ENCODE results near the gene MSX2. TPM values are rescaled to one million over a fixed set of nuclear protein-coding genes. Genes with fewer than 3 reads are reported as not detected.

The MSX2 gene
- total and polyA plus RNA-seq, 2 of the 8 experiments (the other 6 are each of a cell fraction or from before 2014, with no cell fraction given), result 0.24 to 0.47 TPM

- no peak for TF ChIP-seq CTCF (IDR thresholded peaks at IDR 0.05; ENCODE audit: control extremely low read depth in 1 of 3, insufficient read depth in 1 of 3, low read depth in 1 of 3, low read length in 3 of 3)
- no peak for TF ChIP-seq KDM1A (IDR thresholded peaks at IDR 0.05; ENCODE audit: borderline replicate concordance, low read length)
- no peak for TF ChIP-seq NANOG (IDR thresholded peaks at IDR 0.05; ENCODE audit: insufficient read depth, low read depth, low read length, poor library complexity, severe bottlenecking)
- no peak for TF ChIP-seq BRCA1 (IDR thresholded peaks at IDR 0.05; ENCODE audit: low read depth, low read length)
- TF ChIP-seq POU5F1 (IDR thresholded peaks at IDR 0.05; ENCODE audit: low read depth, low read length), result no peak
- TF ChIP-seq POLR2A (IDR thresholded peaks at IDR 0.05; ENCODE audit: control extremely low read depth in 1 of 2, low read depth in 2 of 2, low read length in 2 of 2), result no peak
Measured at GRCh38 chr5:174764309-174764708, 39.9 kb downstream of the MSX2 start (continued).
